Upper lobe of left lung (tissue), 6 donors: Measurements from ENCODE around the gene RASL10B. TPM values are rescaled to one million over a fixed set of nuclear protein-coding genes. Genes with fewer than 3 reads are reported as not detected.
A peak's percentile ranks its signal among the peaks of the same experiment; 100 is the strongest.

ENCODE experiments used
- ATAC-seq, 2 donors: fragments of 200-7000 bp; cut with Tn5 transposase; one replicate each; pipeline ENCODE4 v1.9.1; 2022; ENCODE audit warnings: mild to moderate bottlenecking in 2 of 2, moderate library complexity in 2 of 2; ENCODE audit not compliant: low FRiP score in 2 of 2
- DNase-seq, 2 donors: peaks; one replicate each; pipeline ENCODE4 v3.0.0-alpha.2; 2019 to 2020
- H3K27ac ChIP-seq, 4 donors: fragments of 200-600 bp; sonication (generic); one replicate each; pipeline ENCODE4 v1.5.1; 2016 to 2019
- H3K27me3 ChIP-seq, 4 donors: fragments of 200-600 bp; sonication (generic); one replicate each; pipeline ENCODE4 v1.5.1; 2017 to 2019
- H3K36me3 ChIP-seq, 4 donors: fragments of 200-600 bp; sonication (generic); one replicate each; pipeline ENCODE4 v1.5.1; 2016 to 2019
- H3K4me1 ChIP-seq, 4 donors: fragments of 200-600 bp; sonication (generic); one replicate each; pipeline ENCODE4 v1.5.1; 2018 to 2019
- H3K4me3 ChIP-seq, 4 donors: fragments of 200-600 bp; sonication (generic); one replicate each; pipeline ENCODE4 v1.5.1; 2017 to 2019; ENCODE audit warnings: mild to moderate bottlenecking in 2 of 4, moderate library complexity in 1 of 4
- H3K9me3 ChIP-seq, 4 donors: fragments of 200-600 bp; sonication (generic); one replicate each; pipeline ENCODE4 v1.5.1; 2018 to 2019
- EP300 ChIP-seq, 4 donors: sonication (generic); formaldehyde crosslinking; IDR thresholded peaks; one replicate each; pipeline ENCODE4 v1.5.1; 2017; ENCODE audit warnings: antibody characterized with exemption in 4 of 4, control low read depth in 2 of 4
- POLR2A ChIP-seq, 4 donors: fragments of 450-650 bp; IDR thresholded peaks; one replicate each; pipeline ENCODE4 v1.5.1; 2016 to 2017; ENCODE audit warnings: antibody characterized with exemption in 4 of 4, mild to moderate bottlenecking in 2 of 4
- POLR2AphosphoS5 ChIP-seq, 2 donors: sonication (generic); formaldehyde crosslinking; IDR thresholded peaks; one replicate each; pipeline ENCODE4 v1.5.1; 2017; ENCODE audit warnings: antibody characterized with exemption in 2 of 2
- WGBS, 2 donors: methylation state at CpG; one replicate each; pipeline ENCODE4 v1.1.5; 2017 to 2018; 5-methylcytosine and 5-hydroxymethylcytosine counted together
- total RNA-seq, 6 donors: library from RNA; depleted of rRNA in 4 of 6; stranded (reverse); fragments of >200 nt in 4 of 6; gene quantifications; one replicate each; pipeline versions ENCODE4 v1.1.0 to v1.2.1, GENCODE V29; 2016 to 2021
- TF ChIP-seq, protein P1 (sequence below), 6 experiments: fragments of 450-650 bp in 4 of 6; fragments of 200-600 bp in 2 of 6; sonication (generic) in 2 of 6; IDR thresholded peaks; one replicate each; pipeline ENCODE4 v1.5.1; 2016 to 2019; ENCODE audit warnings: antibody characterized with exemption in 6 of 6
- donor health status: DM: no; HTN: no; CAD: no; lungs with moderate emphysema.
- donor health status: DM: no; HTN: yes; CAD: no; lungs with severe emphysema.

RASL10B gene
- total RNA-seq, 6 donors from 2014 or later = 1.0 to 4.1 (median 1.7) TPM

GRCh38 chr17:35728551-35728950, 2.9 kb upstream of the RASL10B start:
- ATAC-seq (no peak), DNase-seq (no peak)
- H3K4me3 ChIP-seq = no peak overlapping the region
- H3K9me3 ChIP-seq = no peaks in the 10 kb centered on the region
- peaks cover 6 to 20% (median 12%) of the 10 kb centered on the region in 4 donors for H3K4me1 ChIP-seq
- H3K36me3 ChIP-seq = peaks cover 12 to 45% (median 23%) of the 10 kb centered on the region in 4 donors
- H3K27me3 ChIP-seq = no peaks in the 10 kb centered on the region
- WGBS, 2 donors = 88 to 100% methylated on average over 3 of the region's 3 CpGs
- H3K27ac ChIP-seq = no peak overlapping the region
- TF ChIP-seq EP300 (IDR thresholded peaks at IDR 0.05) (no peak), POLR2A (IDR thresholded peaks at IDR 0.05) (no peak), POLR2AphosphoS5 (IDR thresholded peaks at IDR 0.05) (no peak)
- TF ChIP-seq, protein P1, sequence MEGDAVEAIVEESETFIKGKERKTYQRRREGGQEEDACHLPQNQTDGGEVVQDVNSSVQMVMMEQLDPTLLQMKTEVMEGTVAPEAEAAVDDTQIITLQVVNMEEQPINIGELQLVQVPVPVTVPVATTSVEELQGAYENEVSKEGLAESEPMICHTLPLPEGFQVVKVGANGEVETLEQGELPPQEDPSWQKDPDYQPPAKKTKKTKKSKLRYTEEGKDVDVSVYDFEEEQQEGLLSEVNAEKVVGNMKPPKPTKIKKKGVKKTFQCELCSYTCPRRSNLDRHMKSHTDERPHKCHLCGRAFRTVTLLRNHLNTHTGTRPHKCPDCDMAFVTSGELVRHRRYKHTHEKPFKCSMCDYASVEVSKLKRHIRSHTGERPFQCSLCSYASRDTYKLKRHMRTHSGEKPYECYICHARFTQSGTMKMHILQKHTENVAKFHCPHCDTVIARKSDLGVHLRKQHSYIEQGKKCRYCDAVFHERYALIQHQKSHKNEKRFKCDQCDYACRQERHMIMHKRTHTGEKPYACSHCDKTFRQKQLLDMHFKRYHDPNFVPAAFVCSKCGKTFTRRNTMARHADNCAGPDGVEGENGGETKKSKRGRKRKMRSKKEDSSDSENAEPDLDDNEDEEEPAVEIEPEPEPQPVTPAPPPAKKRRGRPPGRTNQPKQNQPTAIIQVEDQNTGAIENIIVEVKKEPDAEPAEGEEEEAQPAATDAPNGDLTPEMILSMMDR (IDR thresholded peaks at IDR 0.05) = no peak

- Histone ChIP-seq H3K4me3 (no peak overlapping the region), H3K27ac (no peak overlapping the region), H3K9me3 (no peaks in the 10 kb centered on the region), H3K27me3 (no peaks in the 10 kb centered on the region), H3K4me1 (peaks cover 6 to 20% (median 12%) of the 10 kb centered on the region in 4 donors), H3K36me3 (peaks cover 6 to 37% (median 14%) of the 10 kb centered on the region in 4 donors)
- ATAC-seq (no peak), DNase-seq (no peak)
- WGBS, 2 donors = 87 to 88% methylated on average over 4 of the region's 4 CpGs
- TF ChIP-seq, protein P1 (IDR thresholded peaks at IDR 0.05) = no peak
- no peak for TF ChIP-seq EP300 (IDR thresholded peaks at IDR 0.05)
- no peak for TF ChIP-seq POLR2A (IDR thresholded peaks at IDR 0.05)
- TF ChIP-seq POLR2AphosphoS5 (IDR thresholded peaks at IDR 0.05) = no peak
Measured at GRCh38 chr17:35729405-35729833, 2.0 kb upstream of the RASL10B start.

DNA sequence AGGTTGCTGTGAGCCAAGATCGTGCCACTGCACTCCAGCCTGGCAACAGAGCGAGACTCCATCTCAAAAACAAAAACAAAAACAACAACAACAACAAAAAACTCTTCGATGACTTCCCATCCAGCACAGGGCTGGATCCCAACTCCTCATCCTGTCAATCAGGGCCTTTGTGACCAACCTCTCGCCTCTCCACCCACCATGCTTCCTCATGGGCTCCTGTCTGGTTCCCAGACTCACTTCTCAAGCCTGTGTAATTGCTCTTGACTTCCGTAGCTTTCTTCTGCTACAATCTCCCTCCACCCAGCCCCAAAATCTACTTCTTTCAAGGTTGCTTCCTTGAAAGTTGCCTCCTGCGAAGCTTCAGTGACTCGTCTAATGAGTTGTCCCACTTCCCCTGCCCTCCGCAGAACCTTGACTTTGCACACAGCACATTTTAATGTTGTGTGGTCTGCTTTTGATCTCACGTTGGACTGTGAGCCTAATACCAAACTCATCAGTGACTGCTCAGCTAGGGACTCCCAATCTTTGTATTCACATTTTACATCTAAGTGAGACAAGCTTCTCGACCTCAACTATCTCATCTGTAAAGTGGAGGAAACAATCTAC, 936 bp upstream of the RASL10B start:
- ATAC-seq (no peak), DNase-seq (no peak)
- TF ChIP-seq POLR2A (IDR thresholded peaks at IDR 0.05) (no peak), POLR2AphosphoS5 (IDR thresholded peaks at IDR 0.05) (no peak), EP300 (IDR thresholded peaks at IDR 0.05) (no peak)
- TF ChIP-seq, protein P1 (IDR thresholded peaks at IDR 0.05) = no peak
- Histone ChIP-seq H3K9me3 (no peaks in the 10 kb centered on the region), H3K36me3 (peaks cover 0 to 26% (median 5%) of the 10 kb centered on the region in 4 donors), H3K4me3 (no peak overlapping the region), H3K27me3 (no peaks in the 10 kb centered on the region), H3K27ac (no peak overlapping the region), H3K4me1 (peaks cover 6 to 20% (median 12%) of the 10 kb centered on the region in 4 donors)
- WGBS, 2 donors = 81 to 89% methylated on average over 10 of the region's 10 CpGs

GRCh38 chr17:35731917-35732805, 722 bp downstream of the RASL10B start:
- Histone ChIP-seq H3K4me1 (peaks cover 6 to 20% (median 12%) of the 10 kb centered on the region in 4 donors), H3K27me3 (no peaks in the 10 kb centered on the region), H3K27ac (peak overlapping the region in 2 of 4 donors; percentile 21 to 45), H3K9me3 (no peaks in the 10 kb centered on the region), H3K4me3 (peak overlapping the region; percentile 55 to 81 (median 60)), H3K36me3 (peaks cover 0 to 10% (median 0%) of the 10 kb centered on the region in 4 donors)
- WGBS, 2 donors = 35 to 85% methylated on average over 4 to 29 of the region's 47 CpGs
- ATAC-seq = peak in 1 of 2 donors; percentile 29
- no peak for TF ChIP-seq POLR2AphosphoS5 (IDR thresholded peaks at IDR 0.05)
- TF ChIP-seq EP300 (IDR thresholded peaks at IDR 0.05) = no peak
- no peak for TF ChIP-seq POLR2A (IDR thresholded peaks at IDR 0.05)
- TF ChIP-seq, protein P1 (IDR thresholded peaks at IDR 0.05) = no peak
- DNase-seq = peak in 1 of 2 donors; percentile 77
